GM19324 (cell line): ENCODE measurements around the gene SMIM10L2A.
"Not testable (repeated sequence)": the region's sequence is repeated elsewhere in the genome, so short reads cannot be mapped to it uniquely, and the experiment has no call there.

Experiments
- ATAC-seq: cut with Tn5 transposase; IDR thresholded peaks from one replicate; pipeline ENCODE4 v1.9.1; 2021; ENCODE audit warnings: mild to moderate bottlenecking, moderate library complexity; ENCODE audit not compliant: unreplicated experiment, low FRiP score

SMIM10L2A gene

DNA sequence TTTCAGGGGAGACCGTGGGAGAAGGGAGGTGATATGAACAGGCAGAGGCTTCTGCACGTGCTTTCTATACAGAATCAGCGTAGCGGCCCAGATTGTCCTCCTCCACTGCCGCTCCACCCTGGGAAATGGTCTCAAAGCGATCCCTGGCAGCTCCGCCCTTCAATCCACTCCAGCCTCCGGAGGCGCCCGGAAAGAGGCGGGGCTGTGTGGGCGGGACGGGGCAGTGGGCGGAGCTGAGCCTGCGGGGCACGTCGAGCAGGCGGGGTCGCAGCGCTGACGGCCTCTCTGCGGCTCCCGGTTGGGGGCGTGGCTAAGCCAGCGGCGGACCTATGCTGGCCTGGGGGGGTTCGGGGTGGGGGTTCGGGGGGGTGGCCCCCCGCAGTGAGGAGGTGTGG, 210 bp upstream of the SMIM10L2A start:
- peak; percentile 77 for ATAC-seq

- ATAC-seq: not testable (repeated sequence)
Measured at GRCh38 chrX:135422810-135423168, 1.0 kb downstream of the SMIM10L2A start.

- not testable (repeated sequence) for ATAC-seq
Measured at GRCh38 chrX:135423173-135423864, 1.6 kb downstream of the SMIM10L2A start.

DNA sequence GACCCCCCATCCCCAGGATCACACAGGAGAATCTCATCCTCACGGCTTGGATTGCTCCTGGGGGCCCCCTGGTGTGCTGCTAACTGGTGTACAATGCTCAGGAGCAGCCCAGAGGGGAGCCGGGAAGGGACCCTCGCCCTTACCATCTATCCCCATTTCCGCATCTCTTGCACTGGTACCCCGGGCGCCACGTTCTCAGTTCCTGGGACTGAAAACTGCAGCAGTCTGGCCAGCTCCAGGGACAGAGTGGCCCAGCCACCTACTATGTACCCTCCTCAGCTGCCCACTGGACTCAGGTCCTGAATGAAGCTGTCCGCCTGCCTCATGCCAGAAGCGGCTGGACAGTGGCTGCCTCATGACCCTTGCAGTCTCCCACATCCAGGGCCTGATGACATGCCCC, 2.7 kb downstream of the SMIM10L2A start:
- no peak for ATAC-seq

- no peak for ATAC-seq
Measured at GRCh38 chrX:135425026-135425965, 3.6 kb downstream of the SMIM10L2A start.

DNA sequence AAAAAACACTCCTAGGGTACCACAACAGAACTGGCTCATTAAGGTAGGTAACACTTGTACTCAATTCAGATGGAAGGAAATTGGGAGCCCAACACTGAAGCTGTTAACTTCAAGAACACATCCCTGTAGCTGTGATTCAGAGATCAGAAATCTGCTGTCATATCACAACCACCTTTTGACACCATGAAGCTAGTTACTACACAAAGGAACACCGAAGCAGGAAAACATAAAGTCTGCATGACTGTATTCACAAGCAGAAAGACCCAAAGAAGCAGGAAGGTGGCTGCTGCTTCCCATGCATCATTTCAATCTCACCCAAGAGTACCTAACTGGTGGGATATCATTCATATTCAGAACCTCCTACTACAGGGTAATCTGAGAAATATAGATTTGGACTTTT, 7.7 kb downstream of the SMIM10L2A start:
- no peak for ATAC-seq

- no peak for ATAC-seq
Measured at GRCh38 chrX:135431886-135432285, 10.1 kb downstream of the SMIM10L2A start.

DNA sequence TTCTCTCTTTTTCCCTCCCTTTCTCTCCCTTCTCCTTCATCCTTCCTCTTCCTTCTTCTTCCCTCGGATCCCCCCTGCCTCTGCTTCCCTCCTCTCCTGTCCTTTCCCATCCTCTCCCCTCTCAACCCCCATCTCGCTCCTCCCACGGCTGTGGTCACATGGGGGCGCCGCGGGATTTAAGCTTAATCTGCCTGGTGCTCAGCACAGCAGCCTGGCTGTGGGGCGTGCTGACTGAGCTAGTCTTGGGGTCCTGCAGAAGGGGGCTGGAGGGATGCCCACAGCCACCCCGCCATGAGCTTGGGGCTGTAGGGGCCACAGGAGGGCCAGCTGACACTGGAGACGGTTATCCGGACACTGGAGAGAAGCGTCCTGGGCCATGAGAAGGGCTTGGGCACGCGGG, 10.7 kb downstream of the SMIM10L2A start:
- ATAC-seq: no peak

DNA sequence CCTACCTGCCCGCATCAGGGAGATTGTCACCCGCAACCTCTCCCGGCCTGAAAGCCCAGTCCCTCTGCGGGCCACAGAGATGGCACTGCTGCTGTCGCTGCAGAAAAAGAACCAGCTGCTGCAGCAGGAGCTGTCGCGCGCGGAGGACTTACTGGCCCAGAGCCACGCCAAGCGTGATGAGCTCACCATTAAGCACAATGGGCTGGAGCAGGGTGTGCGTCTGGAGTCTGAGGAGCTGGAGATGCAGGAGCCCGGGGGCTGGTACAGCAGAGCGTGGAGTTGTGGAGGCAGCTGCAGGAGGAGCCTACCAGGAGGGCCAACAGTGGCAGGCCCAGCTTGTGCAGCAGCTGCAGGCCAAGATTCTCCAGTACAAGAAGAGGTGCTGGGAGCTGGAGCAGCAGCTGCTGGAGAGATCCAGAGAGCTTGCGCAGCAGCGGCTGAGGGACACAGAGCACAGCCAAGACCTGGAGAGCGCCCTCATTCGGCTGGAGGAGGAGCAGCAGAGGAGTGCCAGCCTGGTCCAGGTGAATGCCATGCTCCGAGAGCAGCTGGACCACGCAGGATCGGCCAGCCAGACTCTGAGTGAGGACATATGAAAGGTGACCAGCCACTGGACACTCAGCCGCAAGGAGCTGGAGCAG, 11.3 kb downstream of the SMIM10L2A start:
- no peak for ATAC-seq

- ATAC-seq: no peak
Measured at GRCh38 chrX:135433531-135434257, 11.9 kb downstream of the SMIM10L2A start.

- ATAC-seq: no peak
Measured at GRCh38 chrX:135434258-135435138, 12.8 kb downstream of the SMIM10L2A start.

GRCh38 chrX:135435139-135435922, 13.6 kb downstream of the SMIM10L2A start:
- ATAC-seq: no peak

DNA sequence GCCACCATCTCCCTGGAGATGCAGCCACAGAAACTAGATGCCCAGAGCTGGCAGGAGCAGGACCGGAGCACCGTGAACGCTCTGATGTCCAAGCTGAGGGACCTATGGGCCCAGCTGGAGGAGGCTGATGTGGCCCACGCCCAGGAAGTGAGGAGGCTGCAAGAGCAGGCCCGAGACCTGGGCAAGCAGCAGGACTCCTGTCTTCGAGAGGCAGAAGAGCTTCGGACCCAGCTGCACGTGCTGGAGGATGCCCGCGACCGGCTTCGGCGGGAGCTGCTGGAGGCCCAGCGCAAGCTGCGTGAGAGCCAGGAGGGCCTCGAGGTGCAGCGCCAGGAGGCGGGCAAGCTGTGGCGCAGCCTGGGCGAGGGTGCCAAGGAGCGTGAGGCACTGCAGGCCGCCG, 14.2 kb downstream of the SMIM10L2A start:
- ATAC-seq: no peak

DNA sequence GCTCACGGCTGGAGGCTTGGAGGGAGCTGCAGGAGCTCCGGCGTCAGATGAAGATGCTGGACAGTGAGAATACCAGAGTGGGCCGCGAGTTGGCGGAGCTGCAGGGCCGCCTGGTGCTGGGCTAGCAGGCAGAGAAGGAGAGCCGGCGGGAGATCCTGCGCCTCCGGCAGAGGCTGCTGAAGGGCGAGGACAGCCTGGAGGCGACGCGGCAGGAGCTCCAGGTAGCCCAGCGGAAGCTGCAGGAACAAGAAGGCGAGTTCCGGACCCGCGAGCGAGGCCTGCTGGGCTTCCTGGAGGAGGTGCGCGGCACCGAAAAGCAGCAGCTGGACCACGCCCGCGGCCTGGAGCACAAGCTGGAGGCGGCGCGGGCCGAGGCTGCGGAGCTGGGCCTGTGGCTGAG, 14.7 kb downstream of the SMIM10L2A start:
- no peak for ATAC-seq

GRCh38 chrX:135436966-135437866, 15.5 kb downstream of the SMIM10L2A start:
- no peak for ATAC-seq

DNA sequence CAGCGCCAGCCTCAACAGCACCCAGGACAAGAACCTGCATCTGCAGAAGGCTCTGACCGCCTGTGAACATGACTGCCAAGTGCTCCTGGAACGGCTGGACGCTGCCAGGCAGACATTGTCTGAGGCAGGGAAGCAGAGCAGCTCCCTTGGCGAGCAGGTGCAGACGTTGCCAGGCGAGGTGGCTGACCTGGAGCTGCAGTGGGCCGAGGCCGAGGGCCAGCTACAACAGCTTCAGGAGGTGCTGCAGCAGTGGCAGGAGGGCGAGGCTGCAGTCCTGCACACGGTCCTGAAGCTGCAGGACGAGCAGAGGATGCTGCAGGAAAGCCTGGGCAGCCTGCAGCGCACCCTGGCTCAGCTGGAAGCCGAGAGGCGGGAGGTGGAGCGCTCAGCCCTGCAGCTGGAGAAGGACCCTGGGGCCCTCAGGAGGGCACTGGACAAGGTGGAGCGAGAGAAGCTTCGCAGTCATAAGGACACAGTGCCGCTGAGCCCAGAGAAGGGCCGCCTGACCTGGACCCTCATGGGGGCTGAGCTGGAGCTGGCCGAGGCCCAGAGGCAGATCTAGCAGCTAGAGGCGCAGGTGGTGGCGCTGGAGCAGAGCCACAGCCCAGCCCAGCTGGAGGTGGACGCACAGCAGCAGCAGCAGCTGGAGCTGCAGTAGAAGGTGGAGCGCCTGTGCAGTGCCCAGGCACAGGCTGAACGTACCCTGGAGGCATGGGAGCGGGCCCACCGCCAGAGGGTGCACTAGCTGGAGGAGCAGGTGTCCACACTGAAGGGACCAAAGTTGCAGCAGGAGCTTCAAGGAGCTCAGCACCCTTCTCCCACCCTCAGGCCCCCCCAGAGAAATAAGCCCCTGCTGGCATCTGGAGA, 16.4 kb downstream of the SMIM10L2A start:
- no peak for ATAC-seq

DNA sequence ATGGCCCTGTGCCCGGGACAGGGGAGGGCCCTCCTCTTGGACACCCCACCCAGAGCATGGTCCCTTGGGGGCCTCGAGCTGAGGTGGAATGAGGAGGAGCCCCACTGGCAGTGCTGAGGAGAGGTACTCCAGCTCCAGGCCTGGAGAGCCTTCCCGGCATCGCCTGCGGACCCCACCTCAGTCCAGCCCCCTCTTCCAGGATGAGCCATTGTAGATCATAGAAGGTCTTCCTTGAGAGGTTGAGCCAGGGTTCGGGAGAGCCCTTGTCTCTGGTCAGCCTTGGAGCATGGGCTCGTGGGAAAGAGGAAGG, 16.9 kb downstream of the SMIM10L2A start:
- no peak for ATAC-seq
